Gastrocnemius medialis (tissue), 4 donors: ENCODE results near the gene PXDN. TPM values are rescaled to one million over a fixed set of nuclear protein-coding genes. Genes with fewer than 3 reads are reported as not detected.
"Not testable (repeated sequence)": the region's sequence is repeated elsewhere in the genome, so short reads cannot be mapped to it uniquely, and the experiment has no call there.

Experiments used
- ATAC-seq, 2 donors: fragments of 150-250 bp; one replicate each; pipeline ENCODE4 v1.9.1; 2016
- DNase-seq, 2 donors: peaks; one replicate each; pipeline ENCODE4 v3.0.0-alpha.2; 2019
- H3K27ac ChIP-seq, 4 donors: fragments of 200-600 bp; sonication (generic); 1 replicate in 1 of 4; 2 replicates in 3 of 4; pipeline ENCODE4 v1.5.1; 2016 to 2018; ENCODE audit warnings: mild to moderate bottlenecking in 2 of 4, moderate library complexity in 1 of 4
- H3K27me3 ChIP-seq, 3 donors: fragments of 200-600 bp; sonication (generic) in 2 of 3; 1 replicate in 1 of 3; 2 replicates in 2 of 3; pipeline versions ENCODE4 v1.5.1 to v1.6.0; 2016 to 2019; ENCODE audit warnings: mild to moderate bottlenecking in 1 of 3, moderate library complexity in 1 of 3
- H3K36me3 ChIP-seq, 2 donors: fragments of 200-600 bp; sonication (generic) in 1 of 2; one replicate each; pipeline ENCODE4 v1.5.1; 2017 to 2018
- H3K4me1 ChIP-seq, 2 donors: fragments of 200-600 bp; sonication (generic) in 1 of 2; one replicate each; pipeline ENCODE4 v1.5.1; 2016 to 2017; ENCODE audit warnings: mild to moderate bottlenecking in 2 of 2
- H3K4me3 ChIP-seq, 4 donors: fragments of 200-600 bp; sonication (generic) in 3 of 4; 1 replicate in 1 of 4; 2 replicates in 3 of 4; pipeline ENCODE4 v1.5.1; 2016 to 2019; ENCODE audit warnings: mild to moderate bottlenecking in 2 of 4
- H3K9me3 ChIP-seq, 3 donors: fragments of 200-600 bp; sonication (generic) in 2 of 3; 1 replicate in 1 of 3; 2 replicates in 2 of 3; pipeline ENCODE4 v1.5.1; 2016 to 2019
- CTCF ChIP-seq, 5 experiments: fragments of 450-650 bp in 3 of 5; fragments of 200-600 bp in 2 of 5; sonication (generic) in 2 of 5; IDR thresholded peaks in 4 of 5; conservative IDR thresholded peaks in 1 of 5; 1 replicate in 4 of 5; 2 replicates in 1 of 5; pipeline ENCODE4 v1.5.1; 2016 to 2019; ENCODE audit warnings: antibody characterized with exemption in 5 of 5, mild to moderate bottlenecking in 3 of 5, moderate library complexity in 3 of 5
- POLR2A ChIP-seq, 2 donors: fragments of 450-650 bp; IDR thresholded peaks; one replicate each; pipeline ENCODE4 v1.6.1; 2017; ENCODE audit warnings: antibody characterized with exemption in 2 of 2, mild to moderate bottlenecking in 2 of 2, moderate library complexity in 2 of 2
- in situ Hi-C, 4 donors: fragments of 200-750 bp; cut with MboI; loops; one replicate each; pipeline versions ENCODE4 v1.15.0 to v1.8.0; 2017; ENCODE audit warnings: low sequenced_read_pairs in 4 of 4
- intact Hi-C: fragments of 100-400 bp; cut with DNase I; formaldehyde crosslinking; loops from one replicate; pipeline ENCODE4 v1.15.1; 2023; ENCODE audit warnings: low total_unique reads
- total RNA-seq, 4 donors: library from RNA; depleted of rRNA; stranded (reverse); fragments of >200 nt; gene quantifications; one replicate each; pipeline versions ENCODE4 v1.1.0 to v1.2.3, GENCODE V29; 2016

Gene PXDN
- total RNA-seq, 4 donors from 2014 or later: 7.8 to 13.4 (median 10.3) TPM

GRCh38 chr2:1766851-1767811 lies 22.8 kb upstream of the PXDN start:
- Histone ChIP-seq H3K27ac (no peak overlapping the region), H3K36me3 (no peaks in the 10 kb centered on the region), H3K4me3 (no peak overlapping the region), H3K27me3 (no peaks in the 10 kb centered on the region), H3K4me1 (no peaks in the 10 kb centered on the region), H3K9me3 (no peaks in the 10 kb centered on the region)
- in situ Hi-C loops (no loop called here), intact Hi-C loops (no loop called here)
- no peak for TF ChIP-seq CTCF (IDR thresholded peaks at IDR 0.05 in 4 of 5, conservative IDR thresholded peaks at IDR 0.05 in 1 of 5)
- no peak for TF ChIP-seq POLR2A (IDR thresholded peaks at IDR 0.05)
- DNase-seq (no peak), ATAC-seq (no peak)

- TF ChIP-seq CTCF (IDR thresholded peaks at IDR 0.05 in 4 of 5, conservative IDR thresholded peaks at IDR 0.05 in 1 of 5) (no peak), POLR2A (IDR thresholded peaks at IDR 0.05) (no peak)
- no peak overlapping the region for H3K27ac ChIP-seq
- intact Hi-C loops (no loop called here), in situ Hi-C loops (no loop called here)
- H3K4me3 ChIP-seq: no peak overlapping the region
- ATAC-seq (no peak), DNase-seq (no peak)
- H3K9me3 ChIP-seq: no peaks in the 10 kb centered on the region
- no peaks in the 10 kb centered on the region for H3K36me3 ChIP-seq
- H3K4me1 ChIP-seq: no peaks in the 10 kb centered on the region
- no peaks in the 10 kb centered on the region for H3K27me3 ChIP-seq
Observed at GRCh38 chr2:1766425-1766824, 22.1 kb upstream of the PXDN start.

- ATAC-seq: not testable (repeated sequence)
Observed at GRCh38 chr2:1765201-1765600, 20.9 kb upstream of the PXDN start.

GRCh38 chr2:1759611-1759930 lies 15.3 kb upstream of the PXDN start:
- ATAC-seq: no peak

More at GRCh38 chr2:1765201-1765600, 20.9 kb upstream of the PXDN start:
- H3K27me3 ChIP-seq, H3K27ac ChIP-seq, H3K9me3 ChIP-seq, intact Hi-C loops, DNase-seq, in situ Hi-C loops, H3K4me3 ChIP-seq, H3K36me3 ChIP-seq, H3K4me1 ChIP-seq: not testable (repeated sequence)

More at GRCh38 chr2:1759611-1759930, 15.3 kb upstream of the PXDN start:
- Histone ChIP-seq H3K4me3 (no peak overlapping the region), H3K9me3 (no peaks in the 10 kb centered on the region), H3K36me3 (no peaks in the 10 kb centered on the region), H3K27ac (no peak overlapping the region), H3K4me1 (no peaks in the 10 kb centered on the region), H3K27me3 (peaks cover 0 to 3% (median 0%) of the 10 kb centered on the region in 3 donors)
- TF ChIP-seq CTCF (IDR thresholded peaks at IDR 0.05 in 4 of 5, conservative IDR thresholded peaks at IDR 0.05 in 1 of 5) (no peak), POLR2A (IDR thresholded peaks at IDR 0.05) (no peak)
- in situ Hi-C loops (no loop called here), intact Hi-C loops (no loop called here)
- DNase-seq: no peak
